NCI-H2081 (cell line): ENCODE measurements around the gene RPL27.

Experiments
- DNase-seq, 2 experiments: peaks; one replicate each; lab custom pipeline; 2025; lab: John Stamatoyannopoulos, UW

The RPL27 gene

GRCh38 chr17:43020789-43021740 lies 22.8 kb downstream of the RPL27 start:
- peak; percentile 37 to 51 for DNase-seq

- peak; percentile 74 to 80 for DNase-seq
These were observed 23.7 kb downstream of the RPL27 start, which contains the start of gene VAT1 for GRCh38 chr17:43021741-43022512. VAT1 (minus strand) TSS chr17:43022385; CDS start chr17:43022322, 63 bp downstream.

- DNase-seq = peak; percentile 95 to 96
These were observed 26.4 kb downstream of the RPL27 start, which contains the start of gene RND2 for GRCh38 chr17:43024407-43025289. RND2 (plus strand) TSS chr17:43025231; CDS start chr17:43025348, 117 bp downstream.

- DNase-seq = no peak
These were observed 27.1 kb downstream of the RPL27 start for GRCh38 chr17:43025290-43025657.

- DNase-seq = no peak
These were observed 27.7 kb downstream of the RPL27 start for GRCh38 chr17:43025766-43026537.

GRCh38 chr17:43026595-43026994 lies 28.4 kb downstream of the RPL27 start:
- DNase-seq = no peak

GRCh38 chr17:43027091-43028032 lies 29.1 kb downstream of the RPL27 start:
- DNase-seq = no peak

- DNase-seq = no peak
These were observed 30.1 kb downstream of the RPL27 start for GRCh38 chr17:43028221-43028861.

GRCh38 chr17:43030137-43030767 lies 32.0 kb downstream of the RPL27 start:
- DNase-seq = no peak

GRCh38 chr17:43031666-43032065 lies 33.4 kb downstream of the RPL27 start:
- DNase-seq = no peak

GRCh38 chr17:43033948-43034881 lies 36.0 kb downstream of the RPL27 start:
- DNase-seq = no peak

- no peak for DNase-seq
These were observed 36.7 kb downstream of the RPL27 start for GRCh38 chr17:43034894-43035293.

- no peak for DNase-seq
These were observed 41.4 kb downstream of the RPL27 start for GRCh38 chr17:43039646-43040045.

- peak in 1 of 2 experiments; percentile 16 for DNase-seq
These were observed 42.4 kb downstream of the RPL27 start for GRCh38 chr17:43040655-43041054.

- no peak for DNase-seq
These were observed 43.9 kb downstream of the RPL27 start for GRCh38 chr17:43042025-43042628.

GRCh38 chr17:43043307-43043706 lies 45.1 kb downstream of the RPL27 start:
- DNase-seq = no peak

- DNase-seq = no peak
These were observed 45.8 kb downstream of the RPL27 start for GRCh38 chr17:43044024-43044423.
